CD8-positive, alpha-beta memory T cell (primary cell): Measurements from ENCODE around the gene EED. TPM values are rescaled to one million over a fixed set of nuclear protein-coding genes. Genes with fewer than 3 reads are reported as not detected.
"Not testable (repeated sequence)": the region's sequence is repeated elsewhere in the genome, so short reads cannot be mapped to it uniquely, and the experiment has no call there.

Experiments used
- CTCF ChIA-PET: fragments of 350-600 bp; sonication (Branson Sonifier 250); formaldehyde crosslinking; loops from one replicate; lab custom pipeline; 2021; ENCODE audit warnings: antibody characterized with exemption; lab: Charles Lee
- POLR2A ChIA-PET: fragments of 350-600 bp; sonication (Branson Sonifier 250); formaldehyde crosslinking; loops from one replicate; lab custom pipeline; 2021; ENCODE audit warnings: antibody characterized with exemption; lab: Charles Lee
- DNase-seq, 5 donors: peaks; one replicate each; pipeline versions ENCODE4 v3.0.0 to v3.0.0-alpha.2; 2020 to 2022; ENCODE audit warnings: mixed read lengths in 1 of 5
- H3K27ac ChIP-seq: one replicate; pipeline ENCODE4 v1.7.0; 2013; ENCODE audit warnings: low read depth, mild to moderate bottlenecking, low read length, moderate library complexity
- H3K27me3 ChIP-seq: 2 replicates; pipeline ENCODE4 v1.7.0; 2013; ENCODE audit warnings: low read length, mild to moderate bottlenecking; ENCODE audit not compliant: insufficient read depth, poor library complexity, severe bottlenecking
- H3K36me3 ChIP-seq: 2 replicates; pipeline ENCODE4 v1.7.0; 2013; ENCODE audit warnings: mild to moderate bottlenecking, low read length, moderate library complexity; ENCODE audit not compliant: insufficient read depth
- H3K4me1 ChIP-seq: 2 replicates; pipeline ENCODE4 v1.7.0; 2013; ENCODE audit warnings: mild to moderate bottlenecking, low read length, moderate library complexity; ENCODE audit not compliant: insufficient read depth
- H3K4me3 ChIP-seq: 2 replicates; pipeline ENCODE4 v1.7.0; 2013; ENCODE audit warnings: mild to moderate bottlenecking, low read length
- H3K9me3 ChIP-seq: 2 replicates; pipeline ENCODE4 v1.7.0; 2013; ENCODE audit warnings: mild to moderate bottlenecking, low read length
- H3K27ac Mint-ChIP-seq, 8 donors: one replicate each; pipeline ENCODE4 v1.8.0; 2020 to 2021; ENCODE audit warnings: mixed read lengths in 8 of 8, mild to moderate bottlenecking in 6 of 8, inconsistent platforms in 3 of 8, moderate library complexity in 3 of 8
- H3K27me3 Mint-ChIP-seq, 2 donors: one replicate each; pipeline ENCODE4 v1.8.0; 2020 to 2021; ENCODE audit warnings: mixed read lengths in 2 of 2, mild to moderate bottlenecking in 1 of 2, moderate library complexity in 1 of 2
- H3K36me3 Mint-ChIP-seq, 3 donors: one replicate each; pipeline ENCODE4 v1.8.0; 2020 to 2021; ENCODE audit warnings: mixed read lengths in 3 of 3, inconsistent platforms in 1 of 3, mild to moderate bottlenecking in 1 of 3
- H3K4me1 Mint-ChIP-seq, 3 donors: one replicate each; pipeline ENCODE4 v1.8.0; 2020 to 2021; ENCODE audit warnings: mixed read lengths in 3 of 3, inconsistent platforms in 1 of 3, mild to moderate bottlenecking in 1 of 3
- H3K4me3 Mint-ChIP-seq, 7 donors: one replicate each; pipeline ENCODE4 v1.8.0; 2020 to 2021; ENCODE audit warnings: mixed read lengths in 7 of 7, mild to moderate bottlenecking in 6 of 7, moderate library complexity in 4 of 7, inconsistent platforms in 2 of 7
- H3K9me3 Mint-ChIP-seq, 5 donors: one replicate each; pipeline ENCODE4 v1.8.0; 2020 to 2022; ENCODE audit warnings: mixed read lengths in 5 of 5, mild to moderate bottlenecking in 3 of 5, moderate library complexity in 2 of 5, inconsistent platforms in 1 of 5
- polyA plus RNA-seq: library from polyadenylated mRNA; unstranded; fragments of 300-500 nt; fragmentation: Illumina TruSeq; gene quantifications from one replicate; pipeline ENCODE4 v1.2.3, GENCODE V29; 2021
- total RNA-seq, 2 experiments: library from RNA; stranded (reverse); gene quantifications; one replicate each; pipeline ENCODE4 v1.2.3, GENCODE V29; 2021

EED gene
- total and polyA plus RNA-seq, 3 experiments from 2014 or later = 23.6 to 190 (median 188) TPM

GRCh38 chr11:86288776-86289507 is 44.4 kb downstream of the EED start:
- DNase-seq = no peak
- Histone ChIP-seq H3K27ac (no peak overlapping the region), H3K27me3 (no peaks in the 10 kb centered on the region), H3K9me3 (no peaks in the 10 kb centered on the region), H3K36me3 (no peaks in the 10 kb centered on the region), H3K4me1 (peaks cover 6% of the 10 kb centered on the region), H3K4me3 (no peak overlapping the region)
- peak overlapping the region in 1 of 7 donors; percentile 44 for H3K4me3 Mint-ChIP-seq
- CTCF ChIA-PET = interaction anchor here (0.7 kb wide), 1 partner anchor 434 kb away, joined by 3 read pairs; the partner anchor contains the start of gene CCDC83
- no peaks in the 10 kb centered on the region for H3K27me3 Mint-ChIP-seq
- H3K27ac Mint-ChIP-seq = peak overlapping the region in 5 of 8 donors; percentile 15 to 80 (median 47)
- H3K36me3 Mint-ChIP-seq = peaks cover 0 to 7% (median 2%) of the 10 kb centered on the region in 3 donors
- no peaks in the 10 kb centered on the region for H3K9me3 Mint-ChIP-seq
- H3K4me1 Mint-ChIP-seq = peaks cover 29 to 49% (median 46%) of the 10 kb centered on the region in 3 donors
- POLR2A ChIA-PET = no interaction called here

GRCh38 chr11:86289508-86290280 is 45.1 kb downstream of the EED start:
- H3K9me3 ChIP-seq, H3K36me3 Mint-ChIP-seq, DNase-seq, CTCF ChIA-PET, H3K27me3 ChIP-seq, H3K4me1 ChIP-seq, H3K27me3 Mint-ChIP-seq, H3K9me3 Mint-ChIP-seq, H3K4me3 ChIP-seq, H3K36me3 ChIP-seq, POLR2A ChIA-PET, H3K27ac ChIP-seq: not testable (repeated sequence)
- Mint-ChIP-seq H3K27ac (peak overlapping the region in 2 of 8 donors; percentile 3 to 11), H3K4me1 (peaks cover 29 to 51% (median 46%) of the 10 kb centered on the region in 3 donors), H3K4me3 (peak overlapping the region in 1 of 7 donors; percentile 44)

GRCh38 chr11:86291466-86292262 is 47.1 kb downstream of the EED start:
- no peaks in the 10 kb centered on the region for H3K36me3 ChIP-seq
- H3K27me3 ChIP-seq = no peaks in the 10 kb centered on the region
- ChIA-PET POLR2A (no interaction called here), CTCF (interaction anchor here (0.7 to 2.4 kb wide), 9 partner anchors 9 to 654 kb away, joined by 3 to 8 read pairs (median 5); partner anchors contain the start of genes CCDC83 and HIKESHI)
- peak; percentile 32 to 69 (median 40) for DNase-seq
- H3K27ac ChIP-seq = no peak overlapping the region
- no peaks in the 10 kb centered on the region for H3K36me3 Mint-ChIP-seq
- peaks cover 25 to 45% (median 38%) of the 10 kb centered on the region in 3 donors for H3K4me1 Mint-ChIP-seq
- peaks cover 6% of the 10 kb centered on the region for H3K4me1 ChIP-seq
- peak overlapping the region in 4 of 8 donors; percentile 28 to 53 (median 31) for H3K27ac Mint-ChIP-seq
- H3K9me3 ChIP-seq = no peaks in the 10 kb centered on the region
- peak overlapping the region in 1 of 7 donors; percentile 32 for H3K4me3 Mint-ChIP-seq
- peaks cover 0 to 2% of the 10 kb centered on the region in 2 donors for H3K27me3 Mint-ChIP-seq
- H3K4me3 ChIP-seq = no peak overlapping the region
- no peaks in the 10 kb centered on the region for H3K9me3 Mint-ChIP-seq

- peaks cover 19 to 37% (median 30%) of the 10 kb centered on the region in 3 donors for H3K4me1 Mint-ChIP-seq
- Histone ChIP-seq H3K4me1 (no peaks in the 10 kb centered on the region), H3K36me3 (no peaks in the 10 kb centered on the region), H3K4me3 (no peak overlapping the region), H3K27me3 (no peaks in the 10 kb centered on the region), H3K9me3 (no peaks in the 10 kb centered on the region), H3K27ac (no peak overlapping the region)
- H3K36me3 Mint-ChIP-seq = no peaks in the 10 kb centered on the region
- no peaks in the 10 kb centered on the region for H3K9me3 Mint-ChIP-seq
- POLR2A ChIA-PET = interaction anchor here (2.2 kb wide), 1 partner anchor 9 kb away, joined by 8 read pairs; the partner anchor contains the start of gene HIKESHI
- peak overlapping the region in 4 of 8 donors; percentile 74 to 85 (median 79) for H3K27ac Mint-ChIP-seq
- CTCF ChIA-PET = interaction anchor here (1.4 to 2.4 kb wide), 4 partner anchors 75 to 438 kb away, joined by 3 to 8 read pairs (median 6); partner anchors contain the start of gene CCDC83
- peaks cover 0 to 2% of the 10 kb centered on the region in 2 donors for H3K27me3 Mint-ChIP-seq
- DNase-seq = peak in 1 of 5 donors; percentile 10
- H3K4me3 Mint-ChIP-seq = peak overlapping the region in 3 of 7 donors; percentile 10 to 28 (median 15)
These were observed 48.5 kb downstream of the EED start for GRCh38 chr11:86292912-86293616.

GRCh38 chr11:86294026-86294425 is 49.5 kb downstream of the EED start:
- Mint-ChIP-seq H3K4me3 (no peak overlapping the region), H3K9me3 (no peaks in the 10 kb centered on the region), H3K27ac (peak overlapping the region in 2 of 8 donors; percentile 17 to 27), H3K27me3 (peaks cover 0 to 2% of the 10 kb centered on the region in 2 donors), H3K4me1 (peaks cover 15 to 28% (median 21%) of the 10 kb centered on the region in 3 donors), H3K36me3 (no peaks in the 10 kb centered on the region)
- DNase-seq = no peak
- H3K4me1 ChIP-seq = no peaks in the 10 kb centered on the region
- no peaks in the 10 kb centered on the region for H3K9me3 ChIP-seq
- no peak overlapping the region for H3K27ac ChIP-seq
- no peaks in the 10 kb centered on the region for H3K36me3 ChIP-seq
- CTCF ChIA-PET = interaction anchor here (0.7 to 1.7 kb wide), 3 partner anchors 19 to 439 kb away, joined by 3 to 5 read pairs (median 3); partner anchors contain the start of gene CCDC83
- H3K27me3 ChIP-seq = no peaks in the 10 kb centered on the region
- H3K4me3 ChIP-seq = no peak overlapping the region
- POLR2A ChIA-PET = interaction anchor here (2.2 kb wide), 1 partner anchor 8 kb away, joined by 8 read pairs; the partner anchor contains the start of gene HIKESHI

GRCh38 chr11:86301742-86302091 is 57.2 kb downstream of the EED start:
- H3K27ac Mint-ChIP-seq = peak overlapping the region; percentile 90 to 100 (median 98)
- H3K4me1 Mint-ChIP-seq = peaks cover 28 to 43% (median 40%) of the 10 kb centered on the region in 3 donors
- Histone ChIP-seq H3K4me1 (peaks cover 18% of the 10 kb centered on the region), H3K27me3 (no peaks in the 10 kb centered on the region), H3K36me3 (no peaks in the 10 kb centered on the region), H3K4me3 (peak overlapping the region; percentile 79), H3K9me3 (no peaks in the 10 kb centered on the region), H3K27ac (peak overlapping the region; percentile 83)
- H3K9me3 Mint-ChIP-seq = no peaks in the 10 kb centered on the region
- H3K4me3 Mint-ChIP-seq = peak overlapping the region; percentile 97 to 100 (median 99)
- DNase-seq = no peak
- peaks cover 2 to 5% of the 10 kb centered on the region in 2 donors for H3K27me3 Mint-ChIP-seq
- CTCF ChIA-PET = interaction anchor here (1.5 to 2.0 kb wide), 3 partner anchors 10 to 57 kb away, joined by 5 read pairs; partner anchors contain the start of gene EED
- POLR2A ChIA-PET = interaction anchor here (0.7 to 2.2 kb wide), 3 partner anchors 8 to 549 kb away, joined by 4 to 10 read pairs (median 8); partner anchors contain the start of gene PICALM
- H3K36me3 Mint-ChIP-seq = peaks cover 0 to 19% (median 0%) of the 10 kb centered on the region in 3 donors
